Epidermal melanocyte (primary cell): Measurements from ENCODE around the gene RIPOR2.

ENCODE experiments used
- DNase-seq: peaks from one replicate; pipeline ENCODE4 v3.0.0; 2011; ENCODE audit warnings: low spot score; ENCODE audit not compliant: insufficient read length

The RIPOR2 gene

GRCh38 chr6:24847402-24847801 is 88.4 kb downstream of the RIPOR2 start:
- DNase-seq: no peak

GRCh38 chr6:24845578-24845977 is 90.2 kb downstream of the RIPOR2 start:
- no peak for DNase-seq

GRCh38 chr6:24844903-24845302 is 90.9 kb downstream of the RIPOR2 start:
- DNase-seq: no peak

GRCh38 chr6:24844061-24844460 is 91.7 kb downstream of the RIPOR2 start:
- no peak for DNase-seq

- DNase-seq: no peak
Measured at GRCh38 chr6:24840187-24840586, 95.6 kb downstream of the RIPOR2 start.

GRCh38 chr6:24838994-24839393 is 96.8 kb downstream of the RIPOR2 start:
- no peak for DNase-seq

GRCh38 chr6:24838081-24838480 is 97.7 kb downstream of the RIPOR2 start:
- no peak for DNase-seq

- no peak for DNase-seq
Measured at GRCh38 chr6:24836109-24836508, 99.7 kb downstream of the RIPOR2 start.

GRCh38 chr6:24833711-24834386 is 101.9 kb downstream of the RIPOR2 start:
- no peak for DNase-seq

GRCh38 chr6:24832794-24833193 is 103.0 kb downstream of the RIPOR2 start:
- no peak for DNase-seq

GRCh38 chr6:24831771-24832716 is 103.7 kb downstream of the RIPOR2 start:
- no peak for DNase-seq

- DNase-seq: no peak
Measured at GRCh38 chr6:24829657-24830056, 106.1 kb downstream of the RIPOR2 start.

GRCh38 chr6:24827970-24828369 is 107.8 kb downstream of the RIPOR2 start:
- DNase-seq: no peak

- no peak for DNase-seq
Measured at GRCh38 chr6:24827162-24827561, 108.6 kb downstream of the RIPOR2 start.

GRCh38 chr6:24825130-24825630 is 110.6 kb downstream of the RIPOR2 start:
- DNase-seq: no peak

GRCh38 chr6:24824142-24824938 is 111.4 kb downstream of the RIPOR2 start:
- no peak for DNase-seq

GRCh38 chr6:24823185-24823584 is 112.6 kb downstream of the RIPOR2 start:
- no peak for DNase-seq

- DNase-seq: no peak
Measured at GRCh38 chr6:24822696-24823095, 113.1 kb downstream of the RIPOR2 start.

GRCh38 chr6:24821860-24822444 is 113.8 kb downstream of the RIPOR2 start:
- DNase-seq: no peak

- DNase-seq: no peak
Measured at GRCh38 chr6:24818346-24818745, 117.4 kb downstream of the RIPOR2 start.

GRCh38 chr6:24809728-24810127 is 126.0 kb downstream of the RIPOR2 start:
- no peak for DNase-seq
